Measurements from ENCODE around the gene BTBD7.

- TF ChIP-seq, protein P1, sequence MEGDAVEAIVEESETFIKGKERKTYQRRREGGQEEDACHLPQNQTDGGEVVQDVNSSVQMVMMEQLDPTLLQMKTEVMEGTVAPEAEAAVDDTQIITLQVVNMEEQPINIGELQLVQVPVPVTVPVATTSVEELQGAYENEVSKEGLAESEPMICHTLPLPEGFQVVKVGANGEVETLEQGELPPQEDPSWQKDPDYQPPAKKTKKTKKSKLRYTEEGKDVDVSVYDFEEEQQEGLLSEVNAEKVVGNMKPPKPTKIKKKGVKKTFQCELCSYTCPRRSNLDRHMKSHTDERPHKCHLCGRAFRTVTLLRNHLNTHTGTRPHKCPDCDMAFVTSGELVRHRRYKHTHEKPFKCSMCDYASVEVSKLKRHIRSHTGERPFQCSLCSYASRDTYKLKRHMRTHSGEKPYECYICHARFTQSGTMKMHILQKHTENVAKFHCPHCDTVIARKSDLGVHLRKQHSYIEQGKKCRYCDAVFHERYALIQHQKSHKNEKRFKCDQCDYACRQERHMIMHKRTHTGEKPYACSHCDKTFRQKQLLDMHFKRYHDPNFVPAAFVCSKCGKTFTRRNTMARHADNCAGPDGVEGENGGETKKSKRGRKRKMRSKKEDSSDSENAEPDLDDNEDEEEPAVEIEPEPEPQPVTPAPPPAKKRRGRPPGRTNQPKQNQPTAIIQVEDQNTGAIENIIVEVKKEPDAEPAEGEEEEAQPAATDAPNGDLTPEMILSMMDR (IDR thresholded peaks at IDR 0.05; ENCODE audit: insufficient read depth, low read length, poor library complexity, severe bottlenecking) = no peak
- TF ChIP-seq EZH2phosphoT487 (conservative IDR thresholded peaks at IDR 0.05; ENCODE audit: low read length) = no peak
Measured at GRCh38 chr14:93285044-93285443, 47.8 kb downstream of the BTBD7 start.

Measured in SU-DHL-6 (cell line).